ENCODE measurements around the gene IFT122.
"Not testable (repeated sequence)": the region's sequence is repeated elsewhere in the genome, so short reads cannot be mapped to it uniquely, and the experiment has no call there.

The IFT122 gene

GRCh38 chr3:129462361-129462968 lies 22.4 kb downstream of the IFT122 start:
- in situ Hi-C loops (cut with MboI; ENCODE audit: low pct_unique_long_range_greater_than_20kb, low sequenced_read_pairs): no loop called here

GRCh38 chr3:129463094-129463493 lies 23.1 kb downstream of the IFT122 start:
- in situ Hi-C loops (cut with MboI; ENCODE audit: low pct_unique_long_range_greater_than_20kb, low sequenced_read_pairs): no loop called here
- DNase-seq: no peak

More at GRCh38 chr3:129462361-129462968, 22.4 kb downstream of the IFT122 start:
- no peak for DNase-seq

- DNase-seq: no peak
- in situ Hi-C loops (cut with MboI; ENCODE audit: low pct_unique_long_range_greater_than_20kb, low sequenced_read_pairs): no loop called here
Observed at GRCh38 chr3:129463716-129464115, 23.7 kb downstream of the IFT122 start.

GRCh38 chr3:129467932-129468331 lies 27.9 kb downstream of the IFT122 start:
- in situ Hi-C loops (cut with MboI; ENCODE audit: low pct_unique_long_range_greater_than_20kb, low sequenced_read_pairs): no loop called here
- DNase-seq: no peak

GRCh38 chr3:129469026-129469425 lies 29.0 kb downstream of the IFT122 start:
- in situ Hi-C loops (cut with MboI; ENCODE audit: low pct_unique_long_range_greater_than_20kb, low sequenced_read_pairs): no loop called here
- no peak for DNase-seq

- in situ Hi-C loops (cut with MboI; ENCODE audit: low pct_unique_long_range_greater_than_20kb, low sequenced_read_pairs): no loop called here
- DNase-seq: no peak
Observed at GRCh38 chr3:129470861-129471260, 30.8 kb downstream of the IFT122 start.

- no peak for DNase-seq
- in situ Hi-C loops (cut with MboI; ENCODE audit: low pct_unique_long_range_greater_than_20kb, low sequenced_read_pairs): no loop called here
Observed at GRCh38 chr3:129473067-129473768, 33.2 kb downstream of the IFT122 start.

- in situ Hi-C loops (cut with MboI; ENCODE audit: low pct_unique_long_range_greater_than_20kb, low sequenced_read_pairs): no loop called here
Observed at GRCh38 chr3:129473769-129474152, 33.7 kb downstream of the IFT122 start.

GRCh38 chr3:129474984-129475804 lies 35.2 kb downstream of the IFT122 start:
- no peak for DNase-seq
- in situ Hi-C loops (cut with MboI; ENCODE audit: low pct_unique_long_range_greater_than_20kb, low sequenced_read_pairs): no loop called here

More at GRCh38 chr3:129473769-129474152, 33.7 kb downstream of the IFT122 start:
- no peak for DNase-seq

GRCh38 chr3:129475863-129476262 lies 35.8 kb downstream of the IFT122 start:
- no peak for DNase-seq
- in situ Hi-C loops (cut with MboI; ENCODE audit: low pct_unique_long_range_greater_than_20kb, low sequenced_read_pairs): no loop called here

GRCh38 chr3:129476586-129476985 lies 36.6 kb downstream of the IFT122 start:
- no peak for DNase-seq

GRCh38 chr3:129481225-129481765 lies 41.3 kb downstream of the IFT122 start:
- DNase-seq; in situ Hi-C loops (cut with MboI; ENCODE audit: low pct_unique_long_range_greater_than_20kb, low sequenced_read_pairs): not testable (repeated sequence)

More at GRCh38 chr3:129476586-129476985, 36.6 kb downstream of the IFT122 start:
- in situ Hi-C loops (cut with MboI; ENCODE audit: low pct_unique_long_range_greater_than_20kb, low sequenced_read_pairs): no loop called here

GRCh38 chr3:129481766-129482332 lies 41.8 kb downstream of the IFT122 start:
- in situ Hi-C loops (cut with MboI; ENCODE audit: low pct_unique_long_range_greater_than_20kb, low sequenced_read_pairs): no loop called here
- no peak for DNase-seq

- in situ Hi-C loops (cut with MboI; ENCODE audit: low pct_unique_long_range_greater_than_20kb, low sequenced_read_pairs): no loop called here
- DNase-seq: peak; percentile 24
Observed at GRCh38 chr3:129482721-129483120, 42.7 kb downstream of the IFT122 start.

- DNase-seq: no peak
- in situ Hi-C loops (cut with MboI; ENCODE audit: low pct_unique_long_range_greater_than_20kb, low sequenced_read_pairs): no loop called here
Observed at GRCh38 chr3:129483870-129484269, 43.8 kb downstream of the IFT122 start.

- in situ Hi-C loops (cut with MboI; ENCODE audit: low pct_unique_long_range_greater_than_20kb, low sequenced_read_pairs); DNase-seq: not testable (repeated sequence)
Observed at GRCh38 chr3:129485146-129485545, 45.1 kb downstream of the IFT122 start.

GRCh38 chr3:129485721-129486663 lies 46.0 kb downstream of the IFT122 start:
- in situ Hi-C loops (cut with MboI; ENCODE audit: low pct_unique_long_range_greater_than_20kb, low sequenced_read_pairs): no loop called here
- DNase-seq: no peak

- in situ Hi-C loops (cut with MboI; ENCODE audit: low pct_unique_long_range_greater_than_20kb, low sequenced_read_pairs): no loop called here
- DNase-seq: no peak
Observed at GRCh38 chr3:129486664-129487035, 46.6 kb downstream of the IFT122 start.
